Gastroesophageal sphincter (tissue), 4 donors: ENCODE measurements around the gene BANF2. TPM values are rescaled to one million over a fixed set of nuclear protein-coding genes. Genes with fewer than 3 reads are reported as not detected.

Experiments used
- ATAC-seq: fragments of 150-250 bp; one replicate; pipeline ENCODE4 v1.9.1; 2016; ENCODE audit warnings: mild to moderate bottlenecking, moderate library complexity
- H3K27ac ChIP-seq, 4 donors: fragments of 200-600 bp; sonication (generic) in 3 of 4; 1 replicate in 3 of 4; 2 replicates in 1 of 4; pipeline ENCODE4 v1.5.1; 2016 to 2019
- H3K27me3 ChIP-seq: fragments of 200-600 bp; sonication (generic); one replicate; pipeline ENCODE4 v1.5.1; 2019
- H3K36me3 ChIP-seq, 2 donors: fragments of 200-600 bp; sonication (generic); one replicate each; pipeline ENCODE4 v1.5.1; 2019; ENCODE audit warnings: control low read depth in 1 of 2
- H3K4me1 ChIP-seq, 3 donors: fragments of 200-600 bp; sonication (generic); 1 replicate in 2 of 3; 2 replicates in 1 of 3; pipeline ENCODE4 v1.5.1; 2016 to 2019; ENCODE audit warnings: control low read depth in 2 of 3
- H3K4me3 ChIP-seq, 2 donors: fragments of 200-600 bp; sonication (generic); one replicate each; pipeline ENCODE4 v1.5.1; 2019; ENCODE audit warnings: mild to moderate bottlenecking in 1 of 2, moderate library complexity in 1 of 2
- H3K9me3 ChIP-seq, 3 donors: fragments of 200-600 bp; sonication (generic); one replicate each; pipeline ENCODE4 v1.5.1; 2017 to 2019; ENCODE audit warnings: control low read depth in 2 of 3
- CTCF ChIP-seq, 4 experiments: fragments of 200-600 bp in 2 of 4; fragments of 450-650 bp in 2 of 4; sonication (generic) in 1 of 4; IDR thresholded peaks; one replicate each; pipeline ENCODE4 v1.5.1; 2017 to 2019; ENCODE audit warnings: antibody characterized with exemption in 4 of 4, mild to moderate bottlenecking in 2 of 4, moderate library complexity in 2 of 4
- EP300 ChIP-seq: sonication (generic); formaldehyde crosslinking; IDR thresholded peaks from one replicate; pipeline ENCODE4 v1.6.1; 2017; ENCODE audit warnings: antibody characterized with exemption, mild to moderate bottlenecking
- POLR2A ChIP-seq, 2 donors: fragments of 450-650 bp; IDR thresholded peaks; one replicate each; pipeline ENCODE4 v1.6.1; 2017; ENCODE audit warnings: antibody characterized with exemption in 2 of 2, mild to moderate bottlenecking in 2 of 2, moderate library complexity in 1 of 2
- POLR2AphosphoS5 ChIP-seq: sonication (generic); formaldehyde crosslinking; IDR thresholded peaks from one replicate; pipeline ENCODE4 v1.6.1; 2017; ENCODE audit warnings: antibody characterized with exemption
- WGBS, 2 donors: methylation state at CpG; one replicate each; pipeline ENCODE4 v1.1.5; 2018; ENCODE audit warnings: low coverage in 1 of 2; 5-methylcytosine and 5-hydroxymethylcytosine counted together
- total RNA-seq, 4 donors: library from RNA; depleted of rRNA; stranded (reverse); fragments of >200 nt; gene quantifications; one replicate each; pipeline ENCODE4 v1.1.0, GENCODE V29; 2016

The BANF2 gene
- total RNA-seq, 4 donors from 2014 or later = not detected

DNA sequence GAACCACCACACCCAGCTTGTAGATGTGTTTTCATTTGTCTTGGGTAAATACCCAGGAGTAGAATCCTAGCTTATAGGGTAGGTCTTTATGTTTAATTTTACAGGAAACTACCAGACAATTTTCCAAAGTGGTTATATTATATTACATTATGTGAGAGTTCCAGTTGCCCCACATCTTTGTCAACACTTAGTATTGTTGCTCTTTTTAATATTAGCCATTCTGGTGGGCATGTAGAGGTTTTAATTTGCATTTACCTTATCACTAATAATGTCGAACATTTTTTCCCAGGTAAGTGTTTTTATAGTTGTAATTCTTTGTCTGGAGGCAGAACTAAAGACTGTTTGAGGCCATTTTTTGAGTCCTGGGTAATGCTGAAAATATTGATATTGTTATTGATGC is 3.5 kb upstream of the BANF2 start:
- WGBS, 2 donors = 100% methylated on average over 1 of the region's 1 CpG
- Histone ChIP-seq H3K27me3 (no peaks in the 10 kb centered on the region), H3K36me3 (no peaks in the 10 kb centered on the region), H3K4me3 (no peak overlapping the region), H3K9me3 (peaks cover 0 to 9% (median 0%) of the 10 kb centered on the region in 3 donors), H3K4me1 (peaks cover 0 to 29% (median 0%) of the 10 kb centered on the region in 3 donors), H3K27ac (no peak overlapping the region)
- TF ChIP-seq CTCF (IDR thresholded peaks at IDR 0.05) (no peak), POLR2AphosphoS5 (no peak), EP300 (no peak), POLR2A (IDR thresholded peaks at IDR 0.05) (no peak)
- no peak for ATAC-seq

DNA sequence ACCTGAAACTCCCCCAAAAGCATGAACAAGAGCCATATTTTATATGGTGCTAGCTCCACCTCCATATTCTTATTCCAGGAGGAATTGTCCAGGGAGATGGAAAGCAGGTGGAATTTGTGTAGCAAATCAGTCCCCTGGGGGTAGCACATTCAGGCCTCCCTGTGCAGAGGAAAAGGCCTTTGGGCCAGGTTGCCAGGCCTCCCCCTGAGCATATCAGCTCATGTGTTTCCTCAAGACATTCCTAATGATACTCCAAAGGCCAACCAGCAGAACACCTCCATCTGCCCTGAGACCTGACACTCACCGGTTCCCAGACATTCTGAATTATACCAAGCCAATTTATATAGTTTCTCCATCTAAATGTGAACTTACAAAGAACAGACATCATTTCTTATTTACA is 2.6 kb upstream of the BANF2 start:
- peaks cover 0 to 20% (median 0%) of the 10 kb centered on the region in 3 donors for H3K4me1 ChIP-seq
- no peaks in the 10 kb centered on the region for H3K27me3 ChIP-seq
- WGBS, 2 donors = 100% methylated on average over 1 of the region's 1 CpG
- H3K9me3 ChIP-seq = peaks cover 0 to 9% (median 0%) of the 10 kb centered on the region in 3 donors
- no peak overlapping the region for H3K4me3 ChIP-seq
- no peak overlapping the region for H3K27ac ChIP-seq
- ATAC-seq = no peak
- TF ChIP-seq CTCF (IDR thresholded peaks at IDR 0.05) = no peak
- TF ChIP-seq EP300 = no peak
- TF ChIP-seq POLR2A (IDR thresholded peaks at IDR 0.05) = no peak
- no peak for TF ChIP-seq POLR2AphosphoS5
- no peaks in the 10 kb centered on the region for H3K36me3 ChIP-seq

GRCh38 chr20:17698384-17698783 is 1.4 kb upstream of the BANF2 start:
- Histone ChIP-seq H3K9me3 (peaks cover 0 to 9% (median 0%) of the 10 kb centered on the region in 3 donors), H3K27me3 (no peaks in the 10 kb centered on the region), H3K36me3 (no peaks in the 10 kb centered on the region), H3K27ac (no peak overlapping the region), H3K4me3 (no peak overlapping the region), H3K4me1 (peaks cover 0 to 8% (median 0%) of the 10 kb centered on the region in 3 donors)
- ATAC-seq = no peak
- TF ChIP-seq EP300 = no peak
- TF ChIP-seq POLR2A (IDR thresholded peaks at IDR 0.05) = no peak
- no peak for TF ChIP-seq CTCF (IDR thresholded peaks at IDR 0.05)
- TF ChIP-seq POLR2AphosphoS5 = no peak
- WGBS, 2 donors = 53% methylated on average over 3 of the region's 5 CpGs; no CpG with 5 or more reads in 1 of the 2 donors

DNA sequence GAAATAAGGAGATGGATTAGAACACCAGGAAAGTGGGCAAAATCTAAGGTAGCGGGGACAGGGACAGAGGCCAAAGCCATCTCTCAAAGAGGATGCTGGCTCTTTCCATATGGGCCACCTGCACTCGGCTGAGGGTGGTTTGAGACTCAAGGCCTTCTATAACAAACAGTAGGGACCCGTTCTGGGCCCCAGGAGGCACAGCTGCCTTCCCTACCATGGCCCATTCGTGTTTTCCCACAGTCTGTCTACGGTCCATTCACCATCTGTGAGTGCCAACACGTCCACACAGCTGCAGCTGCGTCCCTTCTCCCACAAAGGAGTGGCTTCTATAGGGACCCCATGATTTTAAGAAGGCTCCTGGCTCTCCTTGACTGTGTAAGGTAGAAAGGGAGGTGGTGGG is 871 bp downstream of the BANF2 start:
- H3K4me1 ChIP-seq = no peaks in the 10 kb centered on the region
- no peak overlapping the region for H3K27ac ChIP-seq
- H3K27me3 ChIP-seq = no peaks in the 10 kb centered on the region
- TF ChIP-seq POLR2AphosphoS5 = no peak
- TF ChIP-seq POLR2A (IDR thresholded peaks at IDR 0.05) = no peak
- TF ChIP-seq EP300 = no peak
- TF ChIP-seq CTCF (IDR thresholded peaks at IDR 0.05) = no peak
- WGBS, 2 donors = 81 to 100% methylated on average over 1 to 6 of the region's 7 CpGs
- H3K36me3 ChIP-seq = no peaks in the 10 kb centered on the region
- ATAC-seq = no peak
- no peak overlapping the region for H3K4me3 ChIP-seq
- peaks cover 0 to 7% (median 0%) of the 10 kb centered on the region in 3 donors for H3K9me3 ChIP-seq

DNA sequence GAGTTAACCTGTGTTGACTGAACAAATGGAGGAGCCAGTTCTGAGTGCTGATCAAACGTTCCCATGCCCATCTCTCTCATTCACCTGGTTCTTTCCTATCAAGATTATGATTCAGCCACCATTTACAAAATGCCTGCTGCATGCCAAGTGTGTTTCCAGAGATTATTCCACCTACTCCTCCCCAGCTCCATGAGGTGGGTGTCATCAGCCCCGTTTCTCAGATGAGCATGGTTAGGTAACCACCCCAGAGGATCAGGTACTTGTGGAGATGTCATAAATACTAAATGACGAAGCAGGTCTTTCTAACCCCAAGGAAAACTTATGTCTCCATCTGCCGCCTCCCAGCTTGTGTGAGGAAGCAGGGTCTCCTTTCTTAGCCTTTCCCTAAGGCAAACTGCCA is 2.1 kb downstream of the BANF2 start:
- ATAC-seq = no peak
- WGBS, 2 donors = 80 to 94% methylated on average over 2 to 3 of the region's 4 CpGs

More for the DNA sequence above, 2.1 kb downstream of the BANF2 start:
- H3K36me3 ChIP-seq = no peaks in the 10 kb centered on the region
- no peak overlapping the region for H3K4me3 ChIP-seq
- no peaks in the 10 kb centered on the region for H3K27me3 ChIP-seq
- H3K27ac ChIP-seq = no peak overlapping the region
- H3K9me3 ChIP-seq = no peaks in the 10 kb centered on the region
- no peaks in the 10 kb centered on the region for H3K4me1 ChIP-seq
- TF ChIP-seq EP300 (no peak), CTCF (IDR thresholded peaks at IDR 0.05) (no peak), POLR2A (IDR thresholded peaks at IDR 0.05) (no peak), POLR2AphosphoS5 (no peak)
